Measurements from ENCODE around the gene GAB2.

DNA sequence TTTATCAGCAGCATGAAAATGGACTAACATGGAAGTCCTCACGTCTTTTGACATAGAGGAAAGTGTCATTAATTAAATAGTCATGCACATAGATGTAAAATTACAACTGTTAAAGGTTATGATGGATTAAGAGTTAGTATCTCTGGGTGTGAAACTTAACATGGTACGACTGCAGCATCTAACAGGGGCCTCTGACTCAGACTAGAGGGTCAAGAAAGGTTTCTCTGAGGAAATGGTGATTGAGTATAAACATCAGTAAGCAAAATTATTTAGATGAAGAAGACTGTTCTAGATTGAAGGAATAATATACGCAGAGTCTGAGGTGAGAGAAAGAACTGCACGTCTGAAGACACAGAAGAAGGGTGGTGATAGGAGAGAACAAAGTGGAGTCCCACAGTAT, 42.1 kb upstream of the GAB2 start:
- TF ChIP-seq POLR2A (IDR thresholded peaks at IDR 0.05) = no peak
- no peak for TF ChIP-seq CTCF (IDR thresholded peaks at IDR 0.05)
